SK-N-SH treated with all-trans-retinoic acid at 6 μM for 48 hours (cell line): Measurements from ENCODE around the gene CARD18.

Experiments used
- ATAC-seq: fragments of 200-7000 bp; cut with Tn5 transposase; 3 replicates; pipeline ENCODE4 v1.9.1; 2020; ENCODE audit warnings: mild to moderate bottlenecking, moderate library complexity
- ARNTL ChIP-seq: fragments of 450-650 bp; formaldehyde crosslinking; IDR thresholded peaks from 2 replicates; pipeline ENCODE4 v1.5.0; 2020; ENCODE audit warnings: low read depth, mild to moderate bottlenecking, moderate library complexity, borderline replicate concordance
- BACH2 ChIP-seq: fragments of 250-450 bp; sonication (Bioruptor Pico); IDR thresholded peaks from 2 replicates; pipeline ENCODE4 v1.9.0; 2021; ENCODE audit warnings: mild to moderate bottlenecking, borderline replicate concordance
- CSDC2 ChIP-seq: fragments of 250-450 bp; sonication (Bioruptor Pico); IDR thresholded peaks from 2 replicates; pipeline ENCODE4 v1.5.0; 2020; ENCODE audit warnings: mild to moderate bottlenecking, moderate library complexity
- ESRRG ChIP-seq: fragments of 250-450 bp; sonication (Bioruptor Pico); IDR thresholded peaks from 2 replicates; pipeline ENCODE4 v1.6.1; 2021; ENCODE audit warnings: mild to moderate bottlenecking
- GLIS3 ChIP-seq: fragments of 250-450 bp; sonication (Bioruptor Pico); IDR thresholded peaks from 2 replicates; pipeline ENCODE4 v1.5.0; 2020; ENCODE audit warnings: mild to moderate bottlenecking, moderate library complexity
- ISL1 ChIP-seq: fragments of 250-450 bp; sonication (Bioruptor Pico); IDR thresholded peaks from 2 replicates; pipeline ENCODE4 v2.1.2; 2022; ENCODE audit warnings: mild to moderate bottlenecking, moderate library complexity
- OSR1 ChIP-seq: fragments of 250-450 bp; sonication (Bioruptor Pico); IDR thresholded peaks from 2 replicates; pipeline ENCODE4 v1.8.0; 2022; ENCODE audit warnings: moderate library complexity, mild to moderate bottlenecking, inconsistent platforms
- PPARA ChIP-seq: fragments of 250-450 bp; sonication (Bioruptor Pico); IDR thresholded peaks from 2 replicates; pipeline ENCODE4 v1.5.0; 2020; ENCODE audit warnings: mild to moderate bottlenecking, borderline replicate concordance
- RARB ChIP-seq: fragments of 250-450 bp; sonication (Bioruptor Pico); IDR thresholded peaks from 2 replicates; pipeline ENCODE4 v1.8.0; 2021; ENCODE audit warnings: mild to moderate bottlenecking, moderate library complexity
- SNAI2 ChIP-seq: fragments of 250-450 bp; sonication (Bioruptor Pico); IDR thresholded peaks from 2 replicates; pipeline ENCODE4 v1.5.0; 2020; ENCODE audit warnings: mild to moderate bottlenecking, moderate library complexity
- TCF4 ChIP-seq: fragments of 250-450 bp; sonication (Bioruptor Pico); IDR thresholded peaks from 2 replicates; pipeline ENCODE4 v1.8.0; 2021; ENCODE audit warnings: mild to moderate bottlenecking, moderate library complexity, borderline replicate concordance
- TOX ChIP-seq: fragments of 250-450 bp; sonication (Bioruptor Pico); IDR thresholded peaks from 2 replicates; pipeline ENCODE4 v1.8.0; 2021; ENCODE audit warnings: mild to moderate bottlenecking, moderate library complexity, borderline replicate concordance
- ZC3H10 ChIP-seq: fragments of 250-450 bp; sonication (Bioruptor Pico); IDR thresholded peaks from 2 replicates; pipeline ENCODE4 v1.5.1; 2021; ENCODE audit warnings: mild to moderate bottlenecking, moderate library complexity
- ZFP30 ChIP-seq: fragments of 450-650 bp; formaldehyde crosslinking; IDR thresholded peaks from 2 replicates; pipeline ENCODE4 v1.5.0; 2022; ENCODE audit warnings: mild to moderate bottlenecking, moderate library complexity
- ZNF565 ChIP-seq: fragments of 450-650 bp; formaldehyde crosslinking; conservative IDR thresholded peaks from 2 replicates; pipeline ENCODE4 v1.5.0; 2020; ENCODE audit warnings: low read depth, mild to moderate bottlenecking, moderate library complexity
- ZNF70 ChIP-seq: fragments of 450-650 bp; formaldehyde crosslinking; IDR thresholded peaks from 2 replicates; pipeline ENCODE4 v1.5.0; 2020; ENCODE audit warnings: mild to moderate bottlenecking, moderate library complexity
- ZNF8 ChIP-seq: fragments of 450-650 bp; formaldehyde crosslinking; IDR thresholded peaks from 2 replicates; pipeline ENCODE4 v1.5.0; 2020; ENCODE audit warnings: mild to moderate bottlenecking, moderate library complexity
- TF ChIP-seq, protein P1 (sequence below): fragments of 250-450 bp; sonication (Bioruptor Pico); IDR thresholded peaks from 2 replicates; pipeline ENCODE4 v1.5.1; 2021; ENCODE audit warnings: mild to moderate bottlenecking, moderate library complexity
- TF ChIP-seq, protein P2 (sequence below): fragments of 250-450 bp; sonication (Bioruptor Pico); IDR thresholded peaks from 2 replicates; pipeline ENCODE4 v1.5.0; 2020; ENCODE audit warnings: mild to moderate bottlenecking, moderate library complexity
- TF ChIP-seq, protein P3 (sequence below): fragments of 250-450 bp; sonication (Bioruptor Pico); IDR thresholded peaks from 2 replicates; pipeline ENCODE4 v1.8.0; 2020; ENCODE audit warnings: mild to moderate bottlenecking, moderate library complexity, borderline replicate concordance
- TF ChIP-seq, protein P4 (sequence below): fragments of 250-450 bp; sonication (Bioruptor Pico); IDR thresholded peaks from 2 replicates; pipeline ENCODE4 v1.8.0; 2021; ENCODE audit warnings: low read depth, mild to moderate bottlenecking, moderate library complexity, borderline replicate concordance

CARD18 gene

DNA sequence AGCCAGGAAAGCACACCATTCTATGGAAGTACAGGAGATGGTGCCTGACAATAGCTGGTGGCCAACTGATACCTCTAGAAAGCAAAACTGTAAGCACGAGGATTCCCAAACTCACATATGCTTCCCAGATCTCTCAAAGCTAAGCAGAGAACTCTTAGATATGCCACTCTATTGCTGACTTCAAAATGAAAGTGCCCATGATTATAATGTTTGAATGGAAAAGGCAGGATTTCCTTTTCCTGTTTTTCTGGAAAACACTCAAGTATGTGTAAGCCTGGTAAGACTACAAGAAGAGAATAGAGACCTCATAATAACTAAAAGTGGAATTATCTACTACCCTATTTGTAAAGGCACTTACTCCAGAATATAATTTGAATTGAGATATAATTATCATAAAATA, 2.6 kb upstream of the CARD18 start:
- no peak for ATAC-seq
- TF ChIP-seq PPARA (CRISPR knock-in tag) (no peak), OSR1 (CRISPR knock-in tag) (no peak), ARNTL (CRISPR knock-in tag) (no peak), GLIS3 (CRISPR knock-in tag) (no peak), BACH2 (CRISPR knock-in tag) (no peak), SNAI2 (CRISPR knock-in tag) (no peak), TOX (CRISPR knock-in tag) (no peak), CSDC2 (CRISPR knock-in tag) (no peak), ISL1 (CRISPR knock-in tag) (no peak), ZNF70 (CRISPR knock-in tag) (no peak), ZNF565 (no peak)
- TF ChIP-seq, protein P1, sequence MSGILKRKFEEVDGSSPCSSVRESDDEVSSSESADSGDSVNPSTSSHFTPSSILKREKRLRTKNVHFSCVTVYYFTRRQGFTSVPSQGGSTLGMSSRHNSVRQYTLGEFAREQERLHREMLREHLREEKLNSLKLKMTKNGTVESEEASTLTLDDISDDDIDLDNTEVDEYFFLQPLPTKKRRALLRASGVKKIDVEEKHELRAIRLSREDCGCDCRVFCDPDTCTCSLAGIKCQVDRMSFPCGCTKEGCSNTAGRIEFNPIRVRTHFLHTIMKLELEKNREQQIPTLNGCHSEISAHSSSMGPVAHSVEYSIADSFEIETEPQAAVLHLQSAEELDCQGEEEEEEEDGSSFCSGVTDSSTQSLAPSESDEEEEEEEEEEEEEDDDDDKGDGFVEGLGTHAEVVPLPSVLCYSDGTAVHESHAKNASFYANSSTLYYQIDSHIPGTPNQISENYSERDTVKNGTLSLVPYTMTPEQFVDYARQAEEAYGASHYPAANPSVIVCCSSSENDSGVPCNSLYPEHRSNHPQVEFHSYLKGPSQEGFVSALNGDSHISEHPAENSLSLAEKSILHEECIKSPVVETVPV, result no peak
- TF ChIP-seq, protein P2, sequence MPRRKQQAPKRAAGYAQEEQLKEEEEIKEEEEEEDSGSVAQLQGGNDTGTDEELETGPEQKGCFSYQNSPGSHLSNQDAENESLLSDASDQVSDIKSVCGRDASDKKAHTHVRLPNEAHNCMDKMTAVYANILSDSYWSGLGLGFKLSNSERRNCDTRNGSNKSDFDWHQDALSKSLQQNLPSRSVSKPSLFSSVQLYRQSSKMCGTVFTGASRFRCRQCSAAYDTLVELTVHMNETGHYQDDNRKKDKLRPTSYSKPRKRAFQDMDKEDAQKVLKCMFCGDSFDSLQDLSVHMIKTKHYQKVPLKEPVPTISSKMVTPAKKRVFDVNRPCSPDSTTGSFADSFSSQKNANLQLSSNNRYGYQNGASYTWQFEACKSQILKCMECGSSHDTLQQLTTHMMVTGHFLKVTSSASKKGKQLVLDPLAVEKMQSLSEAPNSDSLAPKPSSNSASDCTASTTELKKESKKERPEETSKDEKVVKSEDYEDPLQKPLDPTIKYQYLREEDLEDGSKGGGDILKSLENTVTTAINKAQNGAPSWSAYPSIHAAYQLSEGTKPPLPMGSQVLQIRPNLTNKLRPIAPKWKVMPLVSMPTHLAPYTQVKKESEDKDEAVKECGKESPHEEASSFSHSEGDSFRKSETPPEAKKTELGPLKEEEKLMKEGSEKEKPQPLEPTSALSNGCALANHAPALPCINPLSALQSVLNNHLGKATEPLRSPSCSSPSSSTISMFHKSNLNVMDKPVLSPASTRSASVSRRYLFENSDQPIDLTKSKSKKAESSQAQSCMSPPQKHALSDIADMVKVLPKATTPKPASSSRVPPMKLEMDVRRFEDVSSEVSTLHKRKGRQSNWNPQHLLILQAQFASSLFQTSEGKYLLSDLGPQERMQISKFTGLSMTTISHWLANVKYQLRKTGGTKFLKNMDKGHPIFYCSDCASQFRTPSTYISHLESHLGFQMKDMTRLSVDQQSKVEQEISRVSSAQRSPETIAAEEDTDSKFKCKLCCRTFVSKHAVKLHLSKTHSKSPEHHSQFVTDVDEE (CRISPR knock-in tag), result no peak
- TF ChIP-seq, protein P3, sequence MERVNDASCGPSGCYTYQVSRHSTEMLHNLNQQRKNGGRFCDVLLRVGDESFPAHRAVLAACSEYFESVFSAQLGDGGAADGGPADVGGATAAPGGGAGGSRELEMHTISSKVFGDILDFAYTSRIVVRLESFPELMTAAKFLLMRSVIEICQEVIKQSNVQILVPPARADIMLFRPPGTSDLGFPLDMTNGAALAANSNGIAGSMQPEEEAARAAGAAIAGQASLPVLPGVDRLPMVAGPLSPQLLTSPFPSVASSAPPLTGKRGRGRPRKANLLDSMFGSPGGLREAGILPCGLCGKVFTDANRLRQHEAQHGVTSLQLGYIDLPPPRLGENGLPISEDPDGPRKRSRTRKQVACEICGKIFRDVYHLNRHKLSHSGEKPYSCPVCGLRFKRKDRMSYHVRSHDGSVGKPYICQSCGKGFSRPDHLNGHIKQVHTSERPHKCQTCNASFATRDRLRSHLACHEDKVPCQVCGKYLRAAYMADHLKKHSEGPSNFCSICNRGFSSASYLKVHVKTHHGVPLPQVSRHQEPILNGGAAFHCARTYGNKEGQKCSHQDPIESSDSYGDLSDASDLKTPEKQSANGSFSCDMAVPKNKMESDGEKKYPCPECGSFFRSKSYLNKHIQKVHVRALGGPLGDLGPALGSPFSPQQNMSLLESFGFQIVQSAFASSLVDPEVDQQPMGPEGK, result no peak
- TF ChIP-seq, all 23 proteins: peak for 0

- ATAC-seq, result no peak
- TF ChIP-seq ZC3H10 (CRISPR knock-in tag) (no peak), ZNF565 (no peak), GLIS3 (CRISPR knock-in tag) (no peak), ZFP30 (CRISPR knock-in tag) (no peak), ZNF8 (CRISPR knock-in tag) (no peak), ISL1 (CRISPR knock-in tag) (no peak), RARB (CRISPR knock-in tag) (no peak), TCF4 (no peak), PPARA (CRISPR knock-in tag) (no peak), OSR1 (CRISPR knock-in tag) (no peak), ESRRG (CRISPR knock-in tag) (no peak), ZNF70 (CRISPR knock-in tag) (no peak)
- TF ChIP-seq, protein P2 (CRISPR knock-in tag), result no peak
- TF ChIP-seq, protein P1, result no peak
Measured at GRCh38 chr11:105137286-105137685, 2.3 kb downstream of the CARD18 start.

GRCh38 chr11:105135883-105136282, 3.7 kb downstream of the CARD18 start:
- no peak for ATAC-seq
- TF ChIP-seq CSDC2 (CRISPR knock-in tag) (no peak), ARNTL (CRISPR knock-in tag) (no peak), ZNF70 (CRISPR knock-in tag) (no peak), ZFP30 (CRISPR knock-in tag) (no peak), ZNF565 (no peak)
- TF ChIP-seq, protein P4, sequence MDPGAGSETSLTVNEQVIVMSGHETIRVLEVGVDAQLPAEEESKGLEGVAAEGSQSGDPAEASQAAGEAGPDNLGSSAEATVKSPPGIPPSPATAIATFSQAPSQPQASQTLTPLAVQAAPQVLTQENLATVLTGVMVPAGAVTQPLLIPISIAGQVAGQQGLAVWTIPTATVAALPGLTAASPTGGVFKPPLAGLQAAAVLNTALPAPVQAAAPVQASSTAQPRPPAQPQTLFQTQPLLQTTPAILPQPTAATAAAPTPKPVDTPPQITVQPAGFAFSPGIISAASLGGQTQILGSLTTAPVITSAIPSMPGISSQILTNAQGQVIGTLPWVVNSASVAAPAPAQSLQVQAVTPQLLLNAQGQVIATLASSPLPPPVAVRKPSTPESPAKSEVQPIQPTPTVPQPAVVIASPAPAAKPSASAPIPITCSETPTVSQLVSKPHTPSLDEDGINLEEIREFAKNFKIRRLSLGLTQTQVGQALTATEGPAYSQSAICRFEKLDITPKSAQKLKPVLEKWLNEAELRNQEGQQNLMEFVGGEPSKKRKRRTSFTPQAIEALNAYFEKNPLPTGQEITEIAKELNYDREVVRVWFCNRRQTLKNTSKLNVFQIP (CRISPR knock-in tag), result no peak
- TF ChIP-seq, protein P3, result no peak
